Prostate gland (tissue), 2 donors: ENCODE measurements around the gene PAFAH2.

Source experiments
- POLR2A ChIP-seq: fragments of 450-650 bp; IDR thresholded peaks from one replicate; pipeline ENCODE4 v1.6.1; 2016; ENCODE audit warnings: antibody characterized with exemption, mild to moderate bottlenecking
- POLR2AphosphoS5 ChIP-seq: sonication (generic); formaldehyde crosslinking; IDR thresholded peaks from one replicate; pipeline ENCODE4 v1.6.1; 2017; ENCODE audit warnings: antibody characterized with exemption
- TF ChIP-seq, protein P1 (sequence below), 4 experiments: fragments of 200-600 bp in 2 of 4; fragments of 450-650 bp in 2 of 4; sonication (generic) in 2 of 4; IDR thresholded peaks; 1 replicate in 3 of 4; 2 replicates in 1 of 4; pipeline ENCODE4 v1.5.1; 2016 to 2019; ENCODE audit warnings: antibody characterized with exemption in 4 of 4, mild to moderate bottlenecking in 2 of 4, moderate library complexity in 2 of 4

DNA sequence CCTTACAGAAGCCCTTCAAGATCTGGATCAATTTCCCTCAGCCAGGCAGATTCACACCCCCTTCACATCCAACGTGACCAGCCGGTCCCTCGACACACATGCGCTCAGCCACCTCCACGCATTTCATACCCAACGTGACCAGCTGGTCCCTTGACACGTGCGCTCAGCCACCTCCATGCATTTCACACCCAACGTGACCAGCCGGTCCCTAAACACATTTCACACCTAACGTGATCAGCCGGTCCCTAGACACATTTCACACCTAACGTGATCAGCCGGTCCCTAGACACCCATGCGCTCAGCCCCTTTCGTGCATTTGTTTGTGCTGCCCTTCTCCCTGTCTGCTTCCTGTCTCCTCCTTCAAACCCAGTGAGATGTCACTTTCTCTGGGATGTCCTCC lies 8.8 kb upstream of the PAFAH2 start:
- TF ChIP-seq, protein P1, sequence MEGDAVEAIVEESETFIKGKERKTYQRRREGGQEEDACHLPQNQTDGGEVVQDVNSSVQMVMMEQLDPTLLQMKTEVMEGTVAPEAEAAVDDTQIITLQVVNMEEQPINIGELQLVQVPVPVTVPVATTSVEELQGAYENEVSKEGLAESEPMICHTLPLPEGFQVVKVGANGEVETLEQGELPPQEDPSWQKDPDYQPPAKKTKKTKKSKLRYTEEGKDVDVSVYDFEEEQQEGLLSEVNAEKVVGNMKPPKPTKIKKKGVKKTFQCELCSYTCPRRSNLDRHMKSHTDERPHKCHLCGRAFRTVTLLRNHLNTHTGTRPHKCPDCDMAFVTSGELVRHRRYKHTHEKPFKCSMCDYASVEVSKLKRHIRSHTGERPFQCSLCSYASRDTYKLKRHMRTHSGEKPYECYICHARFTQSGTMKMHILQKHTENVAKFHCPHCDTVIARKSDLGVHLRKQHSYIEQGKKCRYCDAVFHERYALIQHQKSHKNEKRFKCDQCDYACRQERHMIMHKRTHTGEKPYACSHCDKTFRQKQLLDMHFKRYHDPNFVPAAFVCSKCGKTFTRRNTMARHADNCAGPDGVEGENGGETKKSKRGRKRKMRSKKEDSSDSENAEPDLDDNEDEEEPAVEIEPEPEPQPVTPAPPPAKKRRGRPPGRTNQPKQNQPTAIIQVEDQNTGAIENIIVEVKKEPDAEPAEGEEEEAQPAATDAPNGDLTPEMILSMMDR (IDR thresholded peaks at IDR 0.05) = no peak
- no peak for TF ChIP-seq POLR2A
- no peak for TF ChIP-seq POLR2AphosphoS5
